ENCODE data around the gene SPDEF.

SPDEF gene

GRCh38 chr6:34490390-34491090, 65.6 kb downstream of the SPDEF start:
- TF ChIP-seq NFIC (IDR thresholded peaks at IDR 0.05) = no peak
- no peak for TF ChIP-seq CEBPB (IDR thresholded peaks at IDR 0.05)
- TF ChIP-seq CREB1 (IDR thresholded peaks at IDR 0.05; ENCODE audit: low read depth) = no peak
- no peak for TF ChIP-seq MAX (IDR thresholded peaks at IDR 0.05)
- no peak for TF ChIP-seq RAD21 (IDR thresholded peaks at IDR 0.05; ENCODE audit: low read depth)
- no peak for TF ChIP-seq REST (IDR thresholded peaks at IDR 0.05; ENCODE audit: low read depth)
- no peak for TF ChIP-seq EP300 (IDR thresholded peaks at IDR 0.05; ENCODE audit: borderline replicate concordance)

- TF ChIP-seq TEAD4 (IDR thresholded peaks at IDR 0.05) = no peak
- no peak for TF ChIP-seq TCF12 (IDR thresholded peaks at IDR 0.05; ENCODE audit: low read depth)
- TF ChIP-seq YY1 (IDR thresholded peaks at IDR 0.05; ENCODE audit: low read depth) = no peak
- TF ChIP-seq CEBPB (IDR thresholded peaks at IDR 0.05) = no peak
- no peak for TF ChIP-seq FOXM1 (IDR thresholded peaks at IDR 0.05; ENCODE audit: borderline replicate concordance, low read depth)
Measured at GRCh38 chr6:34489207-34489805, 66.8 kb downstream of the SPDEF start.
